ENCODE data around the gene DIPK1C. TPM values are rescaled to one million over a fixed set of nuclear protein-coding genes. Genes with fewer than 3 reads are reported as not detected.

The DIPK1C gene
- total and polyA plus RNA-seq, 2 of the 4 experiments (the other 2 are of a cell fraction), result not detected

DNA sequence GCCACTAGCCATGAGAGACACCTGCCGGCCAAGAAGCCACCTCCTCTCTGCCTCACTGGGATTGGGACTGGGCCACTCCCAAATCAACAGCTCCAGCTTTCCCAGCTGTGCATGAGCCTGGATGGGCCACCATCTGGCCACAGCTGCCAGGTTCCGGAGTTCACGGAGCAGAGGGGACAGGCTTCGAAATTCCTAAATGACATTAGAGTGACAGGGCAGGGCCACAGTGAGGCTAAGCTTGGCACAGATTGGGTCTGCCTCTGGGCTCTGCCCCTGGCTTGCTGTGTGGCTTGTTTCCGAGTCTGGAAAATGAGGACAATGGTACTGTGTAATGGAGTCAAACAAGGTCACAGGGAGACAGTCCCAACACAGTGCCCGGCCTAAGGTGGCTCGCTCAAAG lies 6.5 kb downstream of the DIPK1C start:
- in situ Hi-C loops (cut with MboI; ENCODE audit: low sequenced_read_pairs), result no loop called here
- Histone ChIP-seq H3K79me1 (ENCODE audit: low read depth in 1 of 2, low read length in 2 of 2) (no peaks in the 10 kb centered on the region), H3K36me3 (ENCODE audit: control insufficient read depth, insufficient read depth, low read length) (no peaks in the 10 kb centered on the region), H3K9ac (ENCODE audit: low read depth, low read length) (no peak overlapping the region), H4K91ac (ENCODE audit: insufficient read depth, low read depth, low read length) (no peak overlapping the region), H3K9me3 (ENCODE audit: control insufficient read depth, insufficient read depth, low read length) (no peaks in the 10 kb centered on the region), H2BK20ac (ENCODE audit: low read depth, low read length) (no peak overlapping the region), H2BK120ac (ENCODE audit: low read depth, low read length) (no peak overlapping the region), H2BK5ac (ENCODE audit: low read depth, low read length, poor library complexity, severe bottlenecking) (no peak overlapping the region), H4K5ac (ENCODE audit: low read depth, low read length) (no peak overlapping the region), H3K27me3 (ENCODE audit: control insufficient read depth, insufficient read depth, low read length) (peaks cover 31% of the 10 kb centered on the region), H3K4me3 (ENCODE audit: insufficient read depth, low read depth, low read length) (no peak overlapping the region), H2AFZ (replicated peaks; ENCODE audit: low read length, poor library complexity) (no peak overlapping the region), H3K9me1 (ENCODE audit: insufficient read depth, low read length) (no peaks in the 10 kb centered on the region), H3K4me2 (ENCODE audit: low read depth, low read length) (no peak overlapping the region), H3K23ac (ENCODE audit: low read depth, low read length) (no peak overlapping the region), H3K18ac (ENCODE audit: low read depth, low read length) (no peak overlapping the region), H2AK9ac (replicated peaks; ENCODE audit: low read depth, low read length, poor library complexity) (no peak overlapping the region), H2BK15ac (ENCODE audit: low read depth, low read length) (no peak overlapping the region), H3K27ac (ENCODE audit: insufficient read depth, low read length) (no peak overlapping the region), H3K4me1 (ENCODE audit: control insufficient read depth, insufficient read depth, low read length) (no peaks in the 10 kb centered on the region), H2AK5ac (ENCODE audit: low read depth, low read length) (no peak overlapping the region), H4K8ac (ENCODE audit: low read depth in 2 of 2, low read length in 2 of 2) (no peak overlapping the region), H3K56ac (ENCODE audit: extremely low read depth, insufficient read depth, low read length) (no peak overlapping the region), H3K4ac (ENCODE audit: low read depth, low read length) (no peak overlapping the region), H3K14ac (replicated peaks; ENCODE audit: low read depth, low read length) (no peak overlapping the region), H4K20me1 (ENCODE audit: insufficient read depth, low read length) (no peaks in the 10 kb centered on the region)
- no peak for DNase-seq
- intact Hi-C loops (cut with micrococcal nuclease), result no loop called here
- ChIA-PET POLR2A (ENCODE audit: unreplicated experiment) (no interaction called here), CTCF (no interaction called here)
- 30% methylated on average over 2 of the region's 7 CpGs; no CpG with 5 or more reads in 1 of the 2 experiments for WGBS, 2 experiments (ENCODE audit: extremely low coverage in 2 of 2, insufficient read length in 1 of 2)
- no peak for ATAC-seq (ENCODE audit: low read depth)
- TF ChIP-seq RAD21 (IDR thresholded peaks at IDR 0.05; ENCODE audit: low read length), result no peak
- TF ChIP-seq MXI1 (IDR thresholded peaks at IDR 0.05; ENCODE audit: borderline replicate concordance, low read depth, low read length), result no peak
- TF ChIP-seq SMC3 (IDR thresholded peaks at IDR 0.05; ENCODE audit: low read depth, low read length), result no peak
- TF ChIP-seq USF2 (IDR thresholded peaks at IDR 0.05; ENCODE audit: low read depth, low read length), result no peak
- TF ChIP-seq, protein P1, sequence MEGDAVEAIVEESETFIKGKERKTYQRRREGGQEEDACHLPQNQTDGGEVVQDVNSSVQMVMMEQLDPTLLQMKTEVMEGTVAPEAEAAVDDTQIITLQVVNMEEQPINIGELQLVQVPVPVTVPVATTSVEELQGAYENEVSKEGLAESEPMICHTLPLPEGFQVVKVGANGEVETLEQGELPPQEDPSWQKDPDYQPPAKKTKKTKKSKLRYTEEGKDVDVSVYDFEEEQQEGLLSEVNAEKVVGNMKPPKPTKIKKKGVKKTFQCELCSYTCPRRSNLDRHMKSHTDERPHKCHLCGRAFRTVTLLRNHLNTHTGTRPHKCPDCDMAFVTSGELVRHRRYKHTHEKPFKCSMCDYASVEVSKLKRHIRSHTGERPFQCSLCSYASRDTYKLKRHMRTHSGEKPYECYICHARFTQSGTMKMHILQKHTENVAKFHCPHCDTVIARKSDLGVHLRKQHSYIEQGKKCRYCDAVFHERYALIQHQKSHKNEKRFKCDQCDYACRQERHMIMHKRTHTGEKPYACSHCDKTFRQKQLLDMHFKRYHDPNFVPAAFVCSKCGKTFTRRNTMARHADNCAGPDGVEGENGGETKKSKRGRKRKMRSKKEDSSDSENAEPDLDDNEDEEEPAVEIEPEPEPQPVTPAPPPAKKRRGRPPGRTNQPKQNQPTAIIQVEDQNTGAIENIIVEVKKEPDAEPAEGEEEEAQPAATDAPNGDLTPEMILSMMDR (conservative IDR thresholded peaks at IDR 0.05; ENCODE audit: low read depth, low read length), result no peak
- TF ChIP-seq NFE2L2 (IDR thresholded peaks at IDR 0.05; ENCODE audit: low read depth, low read length), result no peak
- TF ChIP-seq MAZ (IDR thresholded peaks at IDR 0.05; ENCODE audit: borderline replicate concordance, low read depth, low read length), result no peak
- TF ChIP-seq, protein P2, sequence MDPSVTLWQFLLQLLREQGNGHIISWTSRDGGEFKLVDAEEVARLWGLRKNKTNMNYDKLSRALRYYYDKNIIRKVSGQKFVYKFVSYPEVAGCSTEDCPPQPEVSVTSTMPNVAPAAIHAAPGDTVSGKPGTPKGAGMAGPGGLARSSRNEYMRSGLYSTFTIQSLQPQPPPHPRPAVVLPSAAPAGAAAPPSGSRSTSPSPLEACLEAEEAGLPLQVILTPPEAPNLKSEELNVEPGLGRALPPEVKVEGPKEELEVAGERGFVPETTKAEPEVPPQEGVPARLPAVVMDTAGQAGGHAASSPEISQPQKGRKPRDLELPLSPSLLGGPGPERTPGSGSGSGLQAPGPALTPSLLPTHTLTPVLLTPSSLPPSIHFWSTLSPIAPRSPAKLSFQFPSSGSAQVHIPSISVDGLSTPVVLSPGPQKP (IDR thresholded peaks at IDR 0.05; ENCODE audit: borderline replicate concordance, low read depth, low read length), result no peak
- no peak for TF ChIP-seq MAFK (IDR thresholded peaks at IDR 0.05; ENCODE audit: low read depth, low read length)
- TF ChIP-seq CHD1 (IDR thresholded peaks at IDR 0.05; ENCODE audit: low read depth, low read length), result no peak
- TF ChIP-seq RCOR1 (IDR thresholded peaks at IDR 0.05; ENCODE audit: insufficient replicate concordance, low read length), result no peak
- no peak for TF ChIP-seq CEBPB (IDR thresholded peaks at IDR 0.05; ENCODE audit: low read depth, low read length)
- TF ChIP-seq RFX5 (IDR thresholded peaks at IDR 0.05; ENCODE audit: low read depth, low read length), result no peak
- no peak for TF ChIP-seq POLR2A (IDR thresholded peaks at IDR 0.05; ENCODE audit: low read depth, low read length)
- dilution Hi-C loops (cut with HindIII; ENCODE audit: low sequenced_read_pairs, unreplicated experiment), result no loop called here
- no TSS peak for BruUV-seq (replicated peaks)

Data from IMR-90 (cell line).